ENCODE results near the gene SLC9C1. TPM values are rescaled to one million over a fixed set of nuclear protein-coding genes. Genes with fewer than 3 reads are reported as not detected.
A peak's percentile ranks its signal among the peaks of the same experiment; 100 is the strongest.

SLC9C1 gene
- total and polyA plus RNA-seq, 9 of the 15 experiments (the other 6 are each of a cell fraction or from before 2014, with no cell fraction given), result not detected

GRCh38 chr3:112331851-112332250 lies 37.8 kb upstream of the SLC9C1 start:
- in situ Hi-C loops (cut with MboI), result no loop called here
- ATAC-seq (no peak), FAIRE-seq (no peak), DNase-seq (ENCODE audit: extremely low read depth in 1 of 4, low spot score in 3 of 4) (no peak)
- TF ChIP-seq HEY1 (CRISPR knock-in tag; IDR thresholded peaks at IDR 0.05; ENCODE audit: borderline replicate concordance), result no peak
- no peak for TF ChIP-seq LARP7 (IDR thresholded peaks at IDR 0.05)
- TF ChIP-seq SMAD2 (IDR thresholded peaks at IDR 0.05; ENCODE audit: low read depth, low read length), result no peak
- TF ChIP-seq KDM5B (IDR thresholded peaks at IDR 0.05; ENCODE audit: insufficient replicate concordance, low read depth, low read length), result no peak
- TF ChIP-seq WHSC1 (IDR thresholded peaks at IDR 0.05; ENCODE audit: low read length), result no peak
- no peak for TF ChIP-seq POLR2AphosphoS5 (IDR thresholded peaks at IDR 0.05; ENCODE audit: control insufficient read depth, insufficient read depth, low read depth, low read length)
- TF ChIP-seq MYNN (IDR thresholded peaks at IDR 0.05), result no peak
- no peak for TF ChIP-seq MYNN (CRISPR knock-in tag; IDR thresholded peaks at IDR 0.05)
- TF ChIP-seq ZNF121 (CRISPR knock-in tag; conservative IDR thresholded peaks at IDR 0.05), result no peak
- no peak for TF ChIP-seq RBM14 (IDR thresholded peaks at IDR 0.05; ENCODE audit: borderline replicate concordance, insufficient read depth, low read depth, low read length)
- TF ChIP-seq UBTF (IDR thresholded peaks at IDR 0.05; ENCODE audit: borderline replicate concordance in 1 of 2, low read depth in 2 of 2, low read length in 2 of 2), result no peak
- Histone ChIP-seq H3K4me2 (ENCODE audit: insufficient read depth, low read length) (no peak overlapping the region; the same call in 1 of the 2 replicates), H3K27me3 (ENCODE audit: control insufficient read depth in 2 of 2, insufficient read depth in 2 of 2, low read length in 2 of 2) (peaks cover 3 to 11% of the 10 kb centered on the region in 2 experiments; a peak in 4 of 5 replicates), H3K9me1 (ENCODE audit: control insufficient read depth, insufficient read depth, low read length) (no peaks in the 10 kb centered on the region), H3K9me3 (replicated peaks; ENCODE audit: control insufficient read depth, insufficient read depth, low read depth, low read length) (no peaks in the 10 kb centered on the region), H4K20me1 (replicated peaks; ENCODE audit: control insufficient read depth, insufficient read depth, low read length) (no peaks in the 10 kb centered on the region), H3K79me2 (ENCODE audit: control insufficient read depth, insufficient read depth, low read length) (no peaks in the 10 kb centered on the region), H3K27ac (ENCODE audit: extremely low read depth, low read depth, low read length) (no peak overlapping the region), H3K9ac (ENCODE audit: insufficient read depth in 1 of 2, low read depth in 2 of 2, low read length in 2 of 2) (no peak overlapping the region), H3K4me3 (no peak overlapping the region), H3K4me1 (replicated peaks in 1 of 2; ENCODE audit: control insufficient read depth in 2 of 2, insufficient read depth in 2 of 2, low read length in 2 of 2) (peaks cover 0 to 6% of the 10 kb centered on the region in 2 experiments; a peak in 2 of 5 replicates), H3K36me3 (ENCODE audit: control insufficient read depth, insufficient read depth, low read length) (no peaks in the 10 kb centered on the region), H2AFZ (ENCODE audit: low read depth, low read length) (0 out of 2 replicates have a peak overlapping the region, but pooled peaks have one; percentile 40)
- CTCF ChIA-PET (ENCODE audit: low intra/inter-chr PET ratio), result no interaction called here
- BruUV-seq (replicated peaks), result no TSS peak
- intact Hi-C loops (cut with micrococcal nuclease), result no loop called here
- POLR2A ChIA-PET, result no interaction called here
- 0% methylated on average over 3 of the region's 4 CpGs for WGBS (ENCODE audit: insufficient coverage, low coverage, missing lambda C conversion rate)
